A549 (cell line): ENCODE data around the gene UNC13C. TPM values are rescaled to one million over a fixed set of nuclear protein-coding genes. Genes with fewer than 3 reads are reported as not detected.

Source experiments
- ATAC-seq, 2 experiments: fragments of 200-7000 bp in 1 of 2; fragments of >200 bp in 1 of 2; cut with Nextera tagmentation in 1 of 2; cut with Tn5 transposase in 1 of 2; 3 replicates each; pipeline versions ENCODE4 v1.8.0 to v1.9.1; 2018 to 2020; ENCODE audit warnings: mild to moderate bottlenecking in 1 of 2, moderate library complexity in 1 of 2
- CTCF ChIA-PET: fragments of 300-600 bp; sonication (Branson Sonifier 250); formaldehyde crosslinking; extraction: SDS; loops from one replicate; lab custom pipeline; 2021; ENCODE audit warnings: antibody characterized with exemption, inconsistent platforms; lab: Yijun Ruan, JAX
- POLR2A ChIA-PET: fragments of 350-600 bp; formaldehyde crosslinking; extraction: SDS; loops from one replicate; lab custom pipeline; 2021; ENCODE audit warnings: antibody characterized with exemption, inconsistent platforms; lab: Yijun Ruan, JAX
- DNase-seq, 2 experiments: peaks; one replicate each; pipeline versions ENCODE4 v3.0.0 to v3.0.0-alpha.2; 2011 to 2016; ENCODE audit warnings: low read depth in 1 of 2, low spot score in 1 of 2
- FAIRE-seq: peaks from 2 replicates; lab custom pipeline; 2011; peaks lifted over from hg19 to GRCh38; lab: Jason Lieb, UNC
- H3K27ac ChIP-seq, 2 experiments: fragments of >200 bp; sonication (Bioruptor Twin); formaldehyde crosslinking; 3 replicates each; pipeline ENCODE4 v1.5.1; 2016 to 2017
- H3K4me1 ChIP-seq: fragments of >200 bp; sonication (Bioruptor Twin); formaldehyde crosslinking; 3 replicates; pipeline ENCODE4 v1.6.1; 2016
- H3K4me2 ChIP-seq: fragments of >200 bp; sonication (Bioruptor Twin); formaldehyde crosslinking; 3 replicates; pipeline ENCODE4 v1.6.1; 2016
- H3K4me3 ChIP-seq: fragments of >200 bp; sonication (Bioruptor Twin); formaldehyde crosslinking; 3 replicates; pipeline ENCODE4 v1.5.1; 2016
- H3K9me3 ChIP-seq: fragments of >200 bp; sonication (Bioruptor Twin); formaldehyde crosslinking; 3 replicates; pipeline ENCODE4 v1.6.1; 2016
- ATOH8 ChIP-seq: fragments of 250-450 bp; sonication (Bioruptor Pico); IDR thresholded peaks from 2 replicates; pipeline ENCODE4 v1.5.0; 2020; ENCODE audit warnings: low read depth, mild to moderate bottlenecking, moderate library complexity
- CEBPB ChIP-seq, 2 experiments: fragments of >200 bp in 1 of 2; sonication (Bioruptor Twin) in 1 of 2; formaldehyde crosslinking in 1 of 2; IDR thresholded peaks; 2 replicates each; pipeline ENCODE4 v1.6.1; 2012 to 2016
- E2F6 ChIP-seq: IDR thresholded peaks from 2 replicates; pipeline ENCODE4 v1.6.1; 2012; ENCODE audit warnings: low read depth, borderline replicate concordance
- EHF ChIP-seq: fragments of 250-450 bp; sonication (Bioruptor Pico); IDR thresholded peaks from 2 replicates; pipeline ENCODE4 v1.5.0; 2020; ENCODE audit warnings: mild to moderate bottlenecking
- EHMT2 ChIP-seq: fragments of 200-600 bp; sonication (generic); IDR thresholded peaks from 2 replicates; pipeline ENCODE4 v1.6.1; 2016; ENCODE audit warnings: antibody characterized with exemption, low read depth, mild to moderate bottlenecking, moderate library complexity
- ESRRA ChIP-seq: fragments of 150-350 bp; IDR thresholded peaks from 2 replicates; pipeline ENCODE4 v1.6.1; 2014; ENCODE audit warnings: mild to moderate bottlenecking, low read length, borderline replicate concordance
- FOSL2 ChIP-seq, 2 experiments: fragments of 450-650 bp in 1 of 2; fragments of >200 bp in 1 of 2; sonication (Bioruptor Twin) in 1 of 2; formaldehyde crosslinking; IDR thresholded peaks; 2 replicates each; pipeline versions ENCODE4 v1.5.0 to v1.6.1; 2016 to 2020; ENCODE audit warnings: mild to moderate bottlenecking in 1 of 2, moderate library complexity in 1 of 2
- HDAC2 ChIP-seq: fragments of 200-600 bp; sonication (generic); IDR thresholded peaks from 2 replicates; pipeline ENCODE4 v1.6.1; 2016
- HOXA7 ChIP-seq: fragments of 250-450 bp; sonication (Bioruptor Pico); IDR thresholded peaks from 2 replicates; pipeline ENCODE4 v1.5.0; 2020; ENCODE audit warnings: mild to moderate bottlenecking, moderate library complexity
- HOXB13 ChIP-seq: fragments of 250-450 bp; sonication (Bioruptor Pico); IDR thresholded peaks from 2 replicates; pipeline ENCODE4 v1.5.0; 2020; ENCODE audit warnings: low read depth, mild to moderate bottlenecking, moderate library complexity
- HOXB5 ChIP-seq: fragments of 250-450 bp; sonication (Bioruptor Pico); IDR thresholded peaks from 2 replicates; pipeline ENCODE4 v1.5.0; 2020; ENCODE audit warnings: mild to moderate bottlenecking, moderate library complexity
- KDM5A ChIP-seq: fragments of 200-600 bp; sonication (generic); IDR thresholded peaks from 2 replicates; pipeline ENCODE4 v1.6.1; 2016; ENCODE audit warnings: antibody characterized with exemption, mild to moderate bottlenecking
- MAFK ChIP-seq: fragments of 450-650 bp; IDR thresholded peaks from 2 replicates; pipeline ENCODE4 v1.6.1; 2014; ENCODE audit not compliant: partially characterized antibody
- NPAS2 ChIP-seq: fragments of 250-450 bp; sonication (Bioruptor Pico); IDR thresholded peaks from 2 replicates; pipeline ENCODE4 v1.8.0; 2022; ENCODE audit warnings: mild to moderate bottlenecking, moderate library complexity, borderline replicate concordance
- PBX3 ChIP-seq: IDR thresholded peaks from 2 replicates; pipeline ENCODE4 v1.6.1; 2012
- POLR2A ChIP-seq: IDR thresholded peaks from 2 replicates; pipeline ENCODE4 v1.6.1; 2012; ENCODE audit warnings: mild to moderate bottlenecking, low read length
- RAD21 ChIP-seq, 2 experiments: fragments of >200 bp in 1 of 2; sonication (Bioruptor Twin) in 1 of 2; formaldehyde crosslinking in 1 of 2; IDR thresholded peaks in 1 of 2; conservative IDR thresholded peaks in 1 of 2; 2 replicates in 1 of 2; 3 replicates in 1 of 2; pipeline ENCODE4 v1.6.1; 2012 to 2018; ENCODE audit warnings: inconsistent platforms in 1 of 2
- RFX5 ChIP-seq: fragments of 450-650 bp; IDR thresholded peaks from 2 replicates; pipeline ENCODE4 v1.7.1; 2014; ENCODE audit warnings: antibody characterized with exemption, mild to moderate bottlenecking, moderate library complexity
- SMC3 ChIP-seq: fragments of >200 bp; sonication (Bioruptor Twin); formaldehyde crosslinking; IDR thresholded peaks from 3 replicates; pipeline ENCODE4 v1.6.1; 2018; ENCODE audit warnings: inconsistent platforms
- TP53 ChIP-seq: fragments of 250-450 bp; sonication (Bioruptor Pico); IDR thresholded peaks from 2 replicates; pipeline ENCODE4 v1.5.0; 2021; ENCODE audit warnings: mild to moderate bottlenecking, moderate library complexity
- ZC3H11A ChIP-seq: fragments of 450-650 bp; IDR thresholded peaks from 2 replicates; pipeline ENCODE4 v1.6.1; 2014; ENCODE audit warnings: antibody characterized with exemption, mild to moderate bottlenecking
- ZFP36 ChIP-seq: fragments of 450-650 bp; IDR thresholded peaks from 2 replicates; pipeline ENCODE4 v1.6.1; 2014; ENCODE audit warnings: borderline replicate concordance; ENCODE audit not compliant: partially characterized antibody
- ZNF302 ChIP-seq: fragments of 250-450 bp; sonication (Bioruptor Pico); IDR thresholded peaks from 2 replicates; pipeline ENCODE4 v1.9.0; 2021; ENCODE audit warnings: inconsistent platforms, mild to moderate bottlenecking, moderate library complexity
- WGBS: methylation state at CpG from one replicate; pipeline ENCODE4 v1.1.6; 2017; ENCODE audit errors: missing lambda C conversion rate; 5-methylcytosine and 5-hydroxymethylcytosine counted together
- polyA plus RNA-seq, 4 experiments: library from polyadenylated mRNA; depleted of rRNA in 3 of 4; stranded (reverse); fragments of >200 nt; fragmentation: RNase III in 1 of 4; extraction: RNeasy Plus Mini Kit Qiagen cat#74134 plus additional on column Dnase treatment in 1 of 4; gene quantifications; 2 replicates in 3 of 4; 3 replicates in 1 of 4; pipeline ENCODE4 v1.2.3, GENCODE V29; 2011 to 2017
- TF ChIP-seq, protein P1 (sequence below): fragments of >200 bp; sonication (Bioruptor Twin); formaldehyde crosslinking; IDR thresholded peaks from 2 replicates; pipeline ENCODE4 v1.6.1; 2016
- TF ChIP-seq, protein P2 (sequence below): fragments of >200 bp; sonication (Bioruptor Twin); formaldehyde crosslinking; IDR thresholded peaks from 3 replicates; pipeline ENCODE4 v1.6.1; 2016

The UNC13C gene
- polyA plus RNA-seq, 2 of the 4 experiments (the other 2 are of a cell fraction): 0.01 to 0.04 TPM

DNA sequence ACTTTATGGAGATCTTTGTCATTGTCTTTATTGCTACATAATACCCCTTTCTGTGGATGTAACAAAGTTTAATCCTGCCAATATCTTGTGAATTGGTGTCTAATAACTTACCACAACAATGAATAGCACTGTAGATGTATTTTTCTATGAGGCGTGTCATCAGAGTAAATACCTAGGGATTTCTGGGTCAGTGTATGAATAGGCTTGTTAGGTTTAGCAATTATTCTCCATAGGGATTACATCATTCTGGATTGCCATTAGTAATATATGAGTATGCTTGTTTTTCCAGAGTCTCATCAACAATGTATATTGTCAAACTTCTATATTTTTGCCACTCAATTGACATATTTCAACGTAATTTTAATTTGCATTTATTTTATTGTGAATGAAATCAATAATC is 67.9 kb downstream of the UNC13C start:
- ChIA-PET POLR2A (no interaction called here), CTCF (no interaction called here)
- ATAC-seq (no peak), FAIRE-seq (no peak), DNase-seq (no peak)
- Histone ChIP-seq H3K4me2 (no peak overlapping the region), H3K27ac (no peak overlapping the region), H3K4me3 (no peak overlapping the region), H3K9me3 (no peaks in the 10 kb centered on the region), H3K4me1 (no peaks in the 10 kb centered on the region)
- WGBS: 42% methylated on average over 2 of the region's 2 CpGs
- TF ChIP-seq, protein P1, sequence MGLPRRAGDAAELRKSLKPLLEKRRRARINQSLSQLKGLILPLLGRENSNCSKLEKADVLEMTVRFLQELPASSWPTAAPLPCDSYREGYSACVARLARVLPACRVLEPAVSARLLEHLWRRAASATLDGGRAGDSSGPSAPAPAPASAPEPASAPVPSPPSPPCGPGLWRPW: no peak
- no peak for TF ChIP-seq RFX5
- no peak for TF ChIP-seq ATOH8 (CRISPR knock-in tag)
- TF ChIP-seq POLR2A: no peak

DNA sequence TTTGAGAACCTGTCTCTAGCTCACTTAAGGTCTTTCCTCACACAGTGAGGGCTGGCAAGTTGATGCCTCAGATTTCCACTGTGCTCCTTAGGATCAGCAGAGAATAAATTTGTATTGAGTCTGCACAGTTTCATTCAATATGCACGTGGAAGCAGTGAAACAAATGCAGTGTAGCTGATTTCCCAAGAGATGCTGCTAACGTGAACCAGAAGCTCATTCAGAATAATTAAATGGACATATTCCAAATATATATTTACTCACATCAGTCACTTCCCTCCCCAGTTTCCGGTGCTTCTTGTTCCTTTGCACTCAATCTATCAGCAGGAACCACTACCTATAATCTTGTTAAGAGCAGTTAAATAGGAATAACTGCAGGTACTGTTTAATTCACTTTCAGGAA is 86.1 kb downstream of the UNC13C start:
- CTCF ChIA-PET: no interaction called here
- Histone ChIP-seq H3K4me1 (no peaks in the 10 kb centered on the region), H3K9me3 (no peaks in the 10 kb centered on the region), H3K4me3 (no peak overlapping the region), H3K27ac (no peak overlapping the region), H3K4me2 (no peak overlapping the region)
- DNase-seq (no peak), FAIRE-seq (no peak), ATAC-seq (no peak)
- TF ChIP-seq HOXB5 (no peak), KDM5A (no peak), ATOH8 (CRISPR knock-in tag) (no peak), HOXA7 (CRISPR knock-in tag) (no peak), ZNF302 (CRISPR knock-in tag) (no peak), ZC3H11A (no peak), EHMT2 (no peak), HOXB13 (CRISPR knock-in tag) (no peak), ESRRA (no peak), POLR2A (no peak), TP53 (CRISPR knock-in tag) (no peak), NPAS2 (CRISPR knock-in tag) (no peak), CEBPB (IDR thresholded peaks at IDR 0.05) (no peak), FOSL2 (IDR thresholded peaks at IDR 0.05) (no peak), FOSL2 (CRISPR knock-in tag; IDR thresholded peaks at IDR 0.05) (no peak), SMC3 (no peak), RAD21 (conservative IDR thresholded peaks at IDR 0.05 in 1 of 2, IDR thresholded peaks at IDR 0.05 in 1 of 2) (no peak), ZFP36 (no peak)
- TF ChIP-seq, protein P2, sequence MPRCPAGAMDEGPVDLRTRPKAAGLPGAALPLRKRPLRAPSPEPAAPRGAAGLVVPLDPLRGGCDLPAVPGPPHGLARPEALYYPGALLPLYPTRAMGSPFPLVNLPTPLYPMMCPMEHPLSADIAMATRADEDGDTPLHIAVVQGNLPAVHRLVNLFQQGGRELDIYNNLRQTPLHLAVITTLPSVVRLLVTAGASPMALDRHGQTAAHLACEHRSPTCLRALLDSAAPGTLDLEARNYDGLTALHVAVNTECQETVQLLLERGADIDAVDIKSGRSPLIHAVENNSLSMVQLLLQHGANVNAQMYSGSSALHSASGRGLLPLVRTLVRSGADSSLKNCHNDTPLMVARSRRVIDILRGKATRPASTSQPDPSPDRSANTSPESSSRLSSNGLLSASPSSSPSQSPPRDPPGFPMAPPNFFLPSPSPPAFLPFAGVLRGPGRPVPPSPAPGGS: no peak
- POLR2A ChIA-PET: no interaction called here
- 4% methylated on average over 3 of the region's 3 CpGs for WGBS

GRCh38 chr15:54066403-54066802 is 88.2 kb downstream of the UNC13C start:
- H3K4me1 ChIP-seq: no peaks in the 10 kb centered on the region
- ChIA-PET POLR2A (no interaction called here), CTCF (no interaction called here)
- ATAC-seq: no peak
- H3K9me3 ChIP-seq: no peaks in the 10 kb centered on the region
- TF ChIP-seq ZNF302 (CRISPR knock-in tag) (no peak), NPAS2 (CRISPR knock-in tag) (no peak), E2F6 (no peak), PBX3 (no peak), MAFK (no peak), EHF (CRISPR knock-in tag) (no peak), ESRRA (no peak), HDAC2 (no peak)
- no peak overlapping the region for H3K4me2 ChIP-seq
- H3K27ac ChIP-seq: no peak overlapping the region
- H3K4me3 ChIP-seq: no peak overlapping the region
- WGBS: 35% methylated on average over 3 of the region's 3 CpGs
- no peak for DNase-seq
- no peak for FAIRE-seq
